ENCODE data around the gene GPC6. TPM values are rescaled to one million over a fixed set of nuclear protein-coding genes. Genes with fewer than 3 reads are reported as not detected.
"Not testable (repeated sequence)": the region's sequence is repeated elsewhere in the genome, so short reads cannot be mapped to it uniquely, and the experiment has no call there.

GPC6 gene
- total and polyA plus RNA-seq, 2 experiments from 2014 or later, result 14.4 to 43.3 TPM

GRCh38 chr13:94201022-94201421, 974.4 kb downstream of the GPC6 start:
- Histone ChIP-seq H3K36me3 (no peaks in the 10 kb centered on the region), H3K4me3 (no peak overlapping the region), H3K27ac (no peak overlapping the region), H3K4me1 (ENCODE audit: low read depth) (peaks cover 8% of the 10 kb centered on the region), H3K9me3 (ENCODE audit: low read depth) (no peaks in the 10 kb centered on the region), H3K27me3 (no peaks in the 10 kb centered on the region)
- DNase-seq (ENCODE audit: low read depth in 1 of 2, low spot score in 1 of 2), result no peak
- no peak for TF ChIP-seq CTCF (IDR thresholded peaks at IDR 0.05; ENCODE audit: low read depth, low read length)

GRCh38 chr13:94204163-94204562, 977.6 kb downstream of the GPC6 start:
- Histone ChIP-seq H3K36me3 (no peaks in the 10 kb centered on the region), H3K4me3 (no peak overlapping the region), H3K27ac (no peak overlapping the region), H3K27me3 (no peaks in the 10 kb centered on the region), H3K9me3 (ENCODE audit: low read depth) (no peaks in the 10 kb centered on the region), H3K4me1 (ENCODE audit: low read depth) (no peaks in the 10 kb centered on the region)
- no peak for TF ChIP-seq CTCF (IDR thresholded peaks at IDR 0.05; ENCODE audit: low read depth, low read length)
- no peak for DNase-seq (ENCODE audit: low read depth in 1 of 2, low spot score in 1 of 2)

GRCh38 chr13:94204946-94205345, 978.3 kb downstream of the GPC6 start:
- no peaks in the 10 kb centered on the region for H3K9me3 ChIP-seq (ENCODE audit: low read depth)
- no peak overlapping the region for H3K27ac ChIP-seq
- no peak for DNase-seq (ENCODE audit: low read depth in 1 of 2, low spot score in 1 of 2)
- no peaks in the 10 kb centered on the region for H3K36me3 ChIP-seq
- no peaks in the 10 kb centered on the region for H3K4me1 ChIP-seq (ENCODE audit: low read depth)
- TF ChIP-seq CTCF (IDR thresholded peaks at IDR 0.05; ENCODE audit: low read depth, low read length), result no peak
- H3K27me3 ChIP-seq, result no peaks in the 10 kb centered on the region
- no peak overlapping the region for H3K4me3 ChIP-seq

- no peaks in the 10 kb centered on the region for H3K27me3 ChIP-seq
- no peak for TF ChIP-seq CTCF (IDR thresholded peaks at IDR 0.05; ENCODE audit: low read depth, low read length)
- no peaks in the 10 kb centered on the region for H3K4me1 ChIP-seq (ENCODE audit: low read depth)
- H3K27ac ChIP-seq, result no peak overlapping the region
- DNase-seq (ENCODE audit: low read depth in 1 of 2, low spot score in 1 of 2), result no peak
- H3K4me3 ChIP-seq, result no peak overlapping the region
- H3K9me3 ChIP-seq (ENCODE audit: low read depth), result no peaks in the 10 kb centered on the region
- H3K36me3 ChIP-seq, result no peaks in the 10 kb centered on the region
These were observed 979.3 kb downstream of the GPC6 start for GRCh38 chr13:94205896-94206295.

GRCh38 chr13:94209117-94209516, 982.5 kb downstream of the GPC6 start:
- Histone ChIP-seq H3K27ac (no peak overlapping the region), H3K36me3 (no peaks in the 10 kb centered on the region), H3K27me3 (no peaks in the 10 kb centered on the region), H3K4me3 (no peak overlapping the region), H3K4me1 (ENCODE audit: low read depth) (no peaks in the 10 kb centered on the region), H3K9me3 (ENCODE audit: low read depth) (no peaks in the 10 kb centered on the region)
- DNase-seq (ENCODE audit: low read depth in 1 of 2, low spot score in 1 of 2), result peak in 1 of 2 donors; percentile 29
- TF ChIP-seq CTCF (IDR thresholded peaks at IDR 0.05; ENCODE audit: low read depth, low read length), result no peak

- H3K9me3 ChIP-seq (ENCODE audit: low read depth); H3K27ac ChIP-seq; H3K36me3 ChIP-seq: not testable (repeated sequence)
These were observed 983.3 kb downstream of the GPC6 start for GRCh38 chr13:94209913-94210312.

More at GRCh38 chr13:94209913-94210312, 983.3 kb downstream of the GPC6 start:
- not testable (repeated sequence) for H3K27me3 ChIP-seq; H3K4me1 ChIP-seq (ENCODE audit: low read depth); H3K4me3 ChIP-seq; DNase-seq (ENCODE audit: low read depth in 1 of 2, low spot score in 1 of 2)
